Left ventricle myocardium superior (tissue), 1 donor: ENCODE measurements around the gene PHC2. TPM values are rescaled to one million over a fixed set of nuclear protein-coding genes. Genes with fewer than 3 reads are reported as not detected.

Source experiments
- ATAC-seq: fragments of 200-7000 bp; cut with Tn5 transposase; one replicate; pipeline ENCODE4 v1.9.1; 2020; ENCODE audit warnings: mild to moderate bottlenecking, moderate library complexity
- DNase-seq: peaks from one replicate; pipeline ENCODE4 v3.0.0-alpha.2; 2020
- intact Hi-C: fragments of 100-400 bp; cut with micrococcal nuclease; formaldehyde crosslinking; loops from one replicate; pipeline ENCODE4 v1.11.0; 2022
- microRNA-seq: library from miRNA; unstranded; fragments of <30 nt; microRNA quantifications from one replicate; pipeline ENCODE4 v1.2.0, GENCODE V29; 2020; ENCODE audit warnings: borderline number of aligned reads
- total RNA-seq: library from RNA; stranded (reverse); fragmentation: NEBNext Ultra II Directional; extraction: Animal tissue kit (Norgen Biotek cat#: 25700); gene quantifications from one replicate; pipeline ENCODE4 v1.2.1, GENCODE V29; 2021
- donor health status: DM: no; HTN: yes; CAD: no; lungs with severe emphysema.

PHC2 gene
- total RNA-seq, 1 donor from 2014 or later, result 118 TPM

GRCh38 chr1:33274446-33274845, 156.4 kb downstream of the PHC2 start:
- intact Hi-C loops, result no loop called here
- ATAC-seq, result no peak
- no peak for DNase-seq

- DNase-seq (no peak), ATAC-seq (no peak)
- intact Hi-C loops, result no loop called here
Measured at GRCh38 chr1:33273961-33274371, 156.9 kb downstream of the PHC2 start.

Small RNA genes lying within 50 kb of the gene (microRNA-seq; reads per million reads assigned to microRNA genes)
- gene MIR3605, result 35.3 reads per million, percentile 26 among the genes with 10 or more reads in this experiment

Other genes starting within 250 kb of the PHC2 start
- gene TRIM62, start 249.1 kb downstream of the PHC2 start, total RNA-seq, result 2.0 TPM
- 37.8 TPM for gene ZNF362, start 174.6 kb downstream of the PHC2 start, total RNA-seq
- not detected for gene A3GALT2, start 110.0 kb downstream of the PHC2 start, total RNA-seq
- gene ZSCAN20, start 41.5 kb upstream of the PHC2 start, total RNA-seq, result 4.4 TPM